Stomach (tissue), 9 donors: ENCODE data around the gene NBR1. TPM values are rescaled to one million over a fixed set of nuclear protein-coding genes. Genes with fewer than 3 reads are reported as not detected.

Source experiments
- DNase-seq, 2 donors: peaks; one replicate each; pipeline versions ENCODE4 v3.0.0 to v3.0.0-alpha.2; 2013 to 2019
- H3K27ac ChIP-seq, 5 donors: fragments of 200-600 bp in 4 of 5; sonication (generic) in 4 of 5; one replicate each; pipeline ENCODE4 v1.5.1; 2013 to 2019; ENCODE audit warnings: mild to moderate bottlenecking in 1 of 5, moderate library complexity in 1 of 5
- H3K27me3 ChIP-seq, 3 donors: fragments of 200-600 bp; sonication (generic); one replicate each; pipeline ENCODE4 v1.5.1; 2017 to 2019; ENCODE audit warnings: mixed run types in 1 of 3
- H3K36me3 ChIP-seq, 4 donors: fragments of 200-600 bp; sonication (generic); 1 replicate in 3 of 4; 2 replicates in 1 of 4; pipeline ENCODE4 v1.5.1; 2016 to 2019
- H3K4me1 ChIP-seq, 4 donors: fragments of 200-600 bp; sonication (generic); one replicate each; pipeline ENCODE4 v1.5.1; 2016 to 2019
- H3K4me3 ChIP-seq, 4 donors: fragments of 200-600 bp; sonication (generic) in 3 of 4; one replicate each; pipeline ENCODE4 v1.5.1; 2016 to 2019; ENCODE audit warnings: mild to moderate bottlenecking in 1 of 4
- H3K9me3 ChIP-seq, 4 donors: fragments of 200-600 bp; sonication (generic); one replicate each; pipeline ENCODE4 v1.5.1; 2016 to 2019
- CTCF ChIP-seq, 7 experiments: fragments of 450-650 bp in 4 of 7; fragments of 200-600 bp in 3 of 7; sonication (generic) in 3 of 7; IDR thresholded peaks; one replicate each; pipeline ENCODE4 v1.5.1; 2016 to 2019; ENCODE audit warnings: antibody characterized with exemption in 7 of 7, control low read depth in 2 of 7, mild to moderate bottlenecking in 1 of 7
- EP300 ChIP-seq: sonication (generic); formaldehyde crosslinking; IDR thresholded peaks from one replicate; pipeline ENCODE4 v1.6.1; 2017; ENCODE audit warnings: antibody characterized with exemption
- POLR2A ChIP-seq, 4 donors: fragments of 450-650 bp; IDR thresholded peaks; one replicate each; pipeline ENCODE4 v1.6.1; 2016; ENCODE audit warnings: antibody characterized with exemption in 4 of 4, control low read depth in 2 of 4, mild to moderate bottlenecking in 1 of 4, moderate library complexity in 1 of 4
- POLR2AphosphoS5 ChIP-seq, 3 donors: sonication (generic); formaldehyde crosslinking; IDR thresholded peaks; one replicate each; pipeline ENCODE4 v1.6.1; 2016; ENCODE audit warnings: antibody characterized with exemption in 3 of 3
- WGBS, 5 donors: extraction: QIAGEN DNeasy Blood & Tissue Kit in 3 of 5; methylation state at CpG; one replicate each; pipeline versions ENCODE4 v1.1.5 to v1.1.7; 2013 to 2018; 5-methylcytosine and 5-hydroxymethylcytosine counted together
- intact Hi-C: fragments of 100-400 bp; cut with DNase I; formaldehyde crosslinking; loops from one replicate; pipeline ENCODE4 v1.15.1; 2023; ENCODE audit warnings: low total_unique reads
- polyA plus RNA-seq, 3 donors: library from polyadenylated mRNA; stranded (reverse); fragments of 200-250 nt; gene quantifications; one replicate each; pipeline ENCODE4 v1.2.3, GENCODE V29; 2013
- total RNA-seq, 5 donors: library from RNA; depleted of rRNA; stranded (reverse); fragments of >200 nt; gene quantifications; one replicate each; pipeline versions ENCODE4 v1.1.0 to v1.2.3, GENCODE V29; 2014 to 2016
- donor health status: healthy with polysubstance abuse.
- donor health status: Bipolar disorder and iron deficiency.
- donor health status: healthy.

NBR1 gene
- total and polyA plus RNA-seq, 8 donors, result 25.4 to 107 (median 43.8) TPM

DNA sequence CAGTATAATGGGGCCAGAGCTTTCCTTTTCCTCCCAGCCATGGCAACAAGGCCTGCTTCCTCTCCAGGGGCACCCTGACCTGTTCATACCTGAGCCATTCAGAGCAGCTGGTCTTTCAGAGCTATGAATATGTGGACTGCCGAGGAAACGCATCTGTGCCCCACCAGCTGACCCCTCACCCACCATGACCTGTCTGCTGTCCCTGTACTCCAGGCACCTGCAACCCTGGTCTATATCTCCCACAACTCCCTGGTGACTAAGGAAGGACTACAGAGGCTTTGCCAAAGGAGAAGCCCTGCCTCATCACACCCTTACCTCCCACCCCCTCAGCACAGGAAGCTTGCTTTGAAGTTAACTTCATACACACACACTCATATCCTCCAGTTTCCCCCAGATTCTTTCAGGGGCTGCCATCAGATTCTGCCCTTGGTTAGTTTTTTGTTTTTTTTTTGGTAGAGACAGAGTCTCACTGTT is 46.6 kb downstream of the NBR1 start:
- intact Hi-C loops, result loop anchor here (10.0 kb wide), 1 partner anchor 113 kb away; no protein-coding TSS in a partner anchor
- TF ChIP-seq CTCF (IDR thresholded peaks at IDR 0.05), result no peak
- no peak for TF ChIP-seq POLR2AphosphoS5 (IDR thresholded peaks at IDR 0.05)
- no peak for TF ChIP-seq EP300
- H3K27me3 ChIP-seq, result no peaks in the 10 kb centered on the region
- WGBS, 5 donors, result 92 to 96% (median 95%) methylated on average over 2 of the region's 2 CpGs
- H3K27ac ChIP-seq, result no peak overlapping the region
- no peak overlapping the region for H3K4me3 ChIP-seq
- no peaks in the 10 kb centered on the region for H3K9me3 ChIP-seq
- peaks cover 7 to 52% (median 40%) of the 10 kb centered on the region in 4 donors for H3K36me3 ChIP-seq
- DNase-seq, result no peak
- peaks cover 4 to 15% (median 12%) of the 10 kb centered on the region in 4 donors for H3K4me1 ChIP-seq

DNA sequence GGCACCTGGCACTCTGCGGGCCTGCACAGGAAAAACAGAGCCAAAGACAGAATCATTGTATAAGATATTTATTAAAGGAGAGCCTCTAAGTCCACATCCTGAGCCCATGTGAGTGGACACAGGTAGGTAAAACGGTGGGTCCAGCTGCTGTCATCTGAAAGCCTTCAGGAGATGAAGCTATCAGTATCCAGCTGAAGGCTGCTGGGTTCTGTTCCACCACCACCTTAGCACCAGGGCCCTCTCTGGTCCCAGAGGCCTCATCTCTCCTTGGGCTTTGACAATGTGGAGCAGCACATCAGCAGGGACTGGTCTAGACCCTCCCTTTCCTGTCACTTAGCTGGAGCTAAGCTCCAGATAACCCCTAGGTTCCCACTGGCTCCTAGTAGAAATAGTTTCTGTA is 48.0 kb downstream of the NBR1 start:
- no peaks in the 10 kb centered on the region for H3K27me3 ChIP-seq
- 83 to 98% (median 90%) methylated on average over 2 of the region's 2 CpGs for WGBS, 5 donors
- no peak for DNase-seq
- no peak for TF ChIP-seq EP300
- no peak for TF ChIP-seq POLR2AphosphoS5 (IDR thresholded peaks at IDR 0.05)
- TF ChIP-seq POLR2A (IDR thresholded peaks at IDR 0.05), result no peak
- TF ChIP-seq CTCF (IDR thresholded peaks at IDR 0.05), result no peak
- peaks cover 0 to 2% (median 0%) of the 10 kb centered on the region in 4 donors for H3K4me1 ChIP-seq
- peaks cover 7 to 59% (median 47%) of the 10 kb centered on the region in 4 donors for H3K36me3 ChIP-seq
- intact Hi-C loops, result loop anchor here (10.0 kb wide), 1 partner anchor 114 kb away; no protein-coding TSS in a partner anchor
- H3K9me3 ChIP-seq, result no peaks in the 10 kb centered on the region
- H3K27ac ChIP-seq, result no peak overlapping the region
- no peak overlapping the region for H3K4me3 ChIP-seq

- Histone ChIP-seq H3K9me3 (no peaks in the 10 kb centered on the region), H3K4me1 (no peaks in the 10 kb centered on the region), H3K4me3 (no peak overlapping the region), H3K27ac (no peak overlapping the region), H3K36me3 (peaks cover 7 to 68% (median 51%) of the 10 kb centered on the region in 4 donors), H3K27me3 (no peaks in the 10 kb centered on the region)
- intact Hi-C loops, result loop anchor here (10.0 kb wide), 1 partner anchor 115 kb away; no protein-coding TSS in a partner anchor
- 61 to 82% (median 72%) methylated on average over 8 of the region's 8 CpGs for WGBS, 5 donors
- no peak for TF ChIP-seq CTCF (IDR thresholded peaks at IDR 0.05)
- no peak for TF ChIP-seq EP300
- no peak for TF ChIP-seq POLR2AphosphoS5 (IDR thresholded peaks at IDR 0.05)
- no peak for TF ChIP-seq POLR2A (IDR thresholded peaks at IDR 0.05)
- DNase-seq, result no peak
Measured at GRCh38 chr17:43219746-43220380, 48.8 kb downstream of the NBR1 start.

GRCh38 chr17:43220511-43221125 is 49.6 kb downstream of the NBR1 start:
- Histone ChIP-seq H3K27me3 (no peaks in the 10 kb centered on the region), H3K36me3 (peaks cover 7 to 65% (median 53%) of the 10 kb centered on the region in 4 donors), H3K4me1 (no peaks in the 10 kb centered on the region), H3K4me3 (no peak overlapping the region), H3K27ac (no peak overlapping the region), H3K9me3 (no peaks in the 10 kb centered on the region)
- no peak for TF ChIP-seq POLR2A (IDR thresholded peaks at IDR 0.05)
- TF ChIP-seq EP300, result no peak
- no peak for TF ChIP-seq CTCF (IDR thresholded peaks at IDR 0.05)
- TF ChIP-seq POLR2AphosphoS5 (IDR thresholded peaks at IDR 0.05), result no peak
- intact Hi-C loops, result no loop called here
- WGBS, 5 donors, result 85 to 90% (median 89%) methylated on average over 9 of the region's 9 CpGs
- DNase-seq, result no peak
